ENCODE data around the gene ATP11A. TPM values are rescaled to one million over a fixed set of nuclear protein-coding genes. Genes with fewer than 3 reads are reported as not detected.

Gene ATP11A
- total RNA-seq, 1 experiment from 2014 or later, result 80.4 TPM

- H2AFZ ChIP-seq (ENCODE audit: low read depth, low read length, poor library complexity, severe bottlenecking), result no peak overlapping the region
- intact Hi-C loops (cut with micrococcal nuclease), result no loop called here
- no TSS peak for BruUV-seq (replicated peaks)
- no peaks in the 10 kb centered on the region for H3K36me3 ChIP-seq (ENCODE audit: control insufficient read depth in 1 of 2, insufficient read depth in 2 of 2, low read length in 2 of 2)
- H3K9me3 ChIP-seq (ENCODE audit: control insufficient read depth in 1 of 2, insufficient read depth in 1 of 2, low read depth in 1 of 2, low read length in 2 of 2), result no peaks in the 10 kb centered on the region
- CTCF ChIA-PET, result interaction anchor here (0.9 kb wide), 1 partner anchor 26 kb away, joined by 3 read pairs; no protein-coding TSS in a partner anchor
- no peaks in the 10 kb centered on the region for H3K79me2 ChIP-seq (ENCODE audit: insufficient read depth, low read length)
- H3K9me2 ChIP-seq (ENCODE audit: insufficient read depth), result no peaks in the 10 kb centered on the region
- H3K9ac ChIP-seq (ENCODE audit: low read length), result no peak overlapping the region
- H4K20me1 ChIP-seq (ENCODE audit: insufficient read depth), result no peaks in the 10 kb centered on the region
- H3K4me3 ChIP-seq (replicated peaks in 1 of 2; ENCODE audit: low read depth in 1 of 2, low read length in 2 of 2), result no peak overlapping the region
- peaks cover 5 to 13% of the 10 kb centered on the region in 2 experiments for H3K4me1 ChIP-seq (ENCODE audit: control insufficient read depth in 1 of 2, insufficient read depth in 2 of 2, low read length in 2 of 2)
- ATAC-seq (peak; percentile 83), DNase-seq (ENCODE audit: low read depth, low spot score) (no peak)
- peak overlapping the region; percentile 16; the same call in 1 of the 2 replicates for H3K27ac ChIP-seq (ENCODE audit: low read depth, low read length)
- RAD21 ChIA-PET (ENCODE audit: low non-redundant PET in 1 of 2, low total read pairs in 2 of 2, uncharacterized antibody in 2 of 2, unreplicated experiment in 2 of 2), result no interaction called here
- POLR2A ChIA-PET, result no interaction called here
- TF ChIP-seq RAD21 (IDR thresholded peaks at IDR 0.05; ENCODE audit: low read depth) (no peak), POLR2A (IDR thresholded peaks at IDR 0.05; ENCODE audit: borderline replicate concordance, extremely low read depth, insufficient read depth, insufficient read length) (no peak), JUND (IDR thresholded peaks at IDR 0.05) (no peak), FOSL1 (IDR thresholded peaks at IDR 0.05; ENCODE audit: low read depth) (no peak), ZNF274 (IDR thresholded peaks at IDR 0.05; ENCODE audit: low read depth, low read length) (no peak), ELF1 (IDR thresholded peaks at IDR 0.05; ENCODE audit: borderline replicate concordance, low read depth) (no peak), CBX3 (IDR thresholded peaks at IDR 0.05; ENCODE audit: low read depth) (no peak)
- TF ChIP-seq, protein P1, sequence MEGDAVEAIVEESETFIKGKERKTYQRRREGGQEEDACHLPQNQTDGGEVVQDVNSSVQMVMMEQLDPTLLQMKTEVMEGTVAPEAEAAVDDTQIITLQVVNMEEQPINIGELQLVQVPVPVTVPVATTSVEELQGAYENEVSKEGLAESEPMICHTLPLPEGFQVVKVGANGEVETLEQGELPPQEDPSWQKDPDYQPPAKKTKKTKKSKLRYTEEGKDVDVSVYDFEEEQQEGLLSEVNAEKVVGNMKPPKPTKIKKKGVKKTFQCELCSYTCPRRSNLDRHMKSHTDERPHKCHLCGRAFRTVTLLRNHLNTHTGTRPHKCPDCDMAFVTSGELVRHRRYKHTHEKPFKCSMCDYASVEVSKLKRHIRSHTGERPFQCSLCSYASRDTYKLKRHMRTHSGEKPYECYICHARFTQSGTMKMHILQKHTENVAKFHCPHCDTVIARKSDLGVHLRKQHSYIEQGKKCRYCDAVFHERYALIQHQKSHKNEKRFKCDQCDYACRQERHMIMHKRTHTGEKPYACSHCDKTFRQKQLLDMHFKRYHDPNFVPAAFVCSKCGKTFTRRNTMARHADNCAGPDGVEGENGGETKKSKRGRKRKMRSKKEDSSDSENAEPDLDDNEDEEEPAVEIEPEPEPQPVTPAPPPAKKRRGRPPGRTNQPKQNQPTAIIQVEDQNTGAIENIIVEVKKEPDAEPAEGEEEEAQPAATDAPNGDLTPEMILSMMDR (IDR thresholded peaks at IDR 0.05 in 2 of 3, conservative IDR thresholded peaks at IDR 0.05 in 1 of 3; ENCODE audit: borderline replicate concordance in 1 of 3, insufficient read depth in 1 of 3, low read depth in 2 of 3, low read length in 2 of 3), result no peak
- TF ChIP-seq, protein P2, sequence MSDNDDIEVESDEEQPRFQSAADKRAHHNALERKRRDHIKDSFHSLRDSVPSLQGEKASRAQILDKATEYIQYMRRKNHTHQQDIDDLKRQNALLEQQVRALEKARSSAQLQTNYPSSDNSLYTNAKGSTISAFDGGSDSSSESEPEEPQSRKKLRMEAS (IDR thresholded peaks at IDR 0.05), result no peak
- peak overlapping the region; percentile 12 for H3K4me2 ChIP-seq (ENCODE audit: low read length)
- no peaks in the 10 kb centered on the region for H3K27me3 ChIP-seq (ENCODE audit: insufficient read depth, low read length)
Observed at GRCh38 chr13:112905990-112906641, 216.3 kb downstream of the ATP11A start.

Measured in HCT116 (cell line).